ENCODE measurements around the gene WASHC1. TPM values are rescaled to one million over a fixed set of nuclear protein-coding genes. Genes with fewer than 3 reads are reported as not detected.
"Not testable (repeated sequence)": the region's sequence is repeated elsewhere in the genome, so short reads cannot be mapped to it uniquely, and the experiment has no call there.

The WASHC1 gene
- polyA plus RNA-seq, 1 experiment, result 10.8 TPM

DNA sequence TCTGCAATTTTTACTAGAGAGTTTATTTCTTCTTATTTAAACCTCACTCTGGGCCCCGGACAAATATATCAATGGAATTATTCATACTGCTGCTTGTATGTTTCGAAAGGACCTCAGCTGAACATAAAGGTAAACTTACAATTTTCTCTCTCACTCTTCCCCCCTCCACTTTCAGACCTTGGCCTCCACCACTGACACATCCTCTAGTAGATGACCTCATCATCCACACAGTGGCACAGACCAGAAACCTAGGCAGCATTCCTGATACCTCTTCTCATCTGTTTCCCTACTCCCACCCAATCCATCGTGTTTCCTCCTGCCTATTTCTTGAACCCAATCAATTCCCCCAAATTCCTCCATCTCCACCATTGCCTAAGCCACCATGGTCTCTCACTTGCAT lies 15.2 kb upstream of the WASHC1 start:
- DNase-seq (ENCODE audit: low read depth); POLR2A ChIA-PET: not testable (repeated sequence)

DNA sequence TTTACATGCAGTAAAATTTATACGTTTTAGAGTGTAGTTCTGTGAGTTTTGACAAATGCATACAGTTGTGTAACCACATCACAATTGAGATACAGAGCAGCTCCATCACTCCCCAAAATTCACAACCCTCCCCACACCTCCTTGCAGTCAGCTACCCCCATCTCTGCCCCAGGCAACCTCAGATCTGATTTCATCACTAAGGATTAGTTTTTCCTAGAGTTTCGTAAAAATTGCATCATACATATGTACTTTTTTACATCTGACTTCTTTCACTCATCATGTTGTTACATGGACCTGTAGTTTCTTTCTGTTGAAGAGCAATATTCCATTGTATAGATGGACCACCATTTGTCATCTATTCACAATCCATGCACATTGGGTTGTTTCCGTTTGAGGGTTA lies 14.4 kb upstream of the WASHC1 start:
- H3K4me3 ChIP-seq (ENCODE audit: low read depth, low read length); POLR2A ChIA-PET; H3K36me3 ChIP-seq (ENCODE audit: control insufficient read depth, insufficient read depth, low read length); CTCF ChIA-PET; DNase-seq (ENCODE audit: low read depth); H3K27me3 ChIP-seq (ENCODE audit: control insufficient read depth, insufficient read depth, low read length): not testable (repeated sequence)

More for the DNA sequence above, 15.2 kb upstream of the WASHC1 start:
- H3K36me3 ChIP-seq (ENCODE audit: control insufficient read depth, insufficient read depth, low read length); H3K4me3 ChIP-seq (ENCODE audit: low read depth, low read length); CTCF ChIA-PET; H3K27me3 ChIP-seq (ENCODE audit: control insufficient read depth, insufficient read depth, low read length): not testable (repeated sequence)

DNA sequence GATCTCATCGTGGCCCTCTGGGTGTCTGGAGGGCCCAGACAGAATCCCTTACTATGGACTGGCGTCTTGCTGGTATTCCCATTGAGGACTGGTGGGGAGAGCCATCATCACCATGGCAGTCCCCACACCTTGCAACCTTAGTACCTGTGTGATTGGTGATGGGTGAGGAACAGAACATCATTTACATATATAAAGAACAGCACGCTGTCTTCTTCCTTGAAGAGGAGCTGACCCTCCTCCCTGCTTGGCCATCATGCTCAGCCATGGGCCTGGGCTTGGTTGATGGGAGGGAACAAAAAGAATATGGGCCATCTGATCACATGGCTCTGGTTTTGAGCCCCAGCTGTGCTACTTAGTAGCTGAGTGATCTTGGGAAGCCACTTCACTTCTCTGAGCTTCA lies 13.9 kb upstream of the WASHC1 start:
- H3K27me3 ChIP-seq (ENCODE audit: control insufficient read depth, insufficient read depth, low read length); H3K36me3 ChIP-seq (ENCODE audit: control insufficient read depth, insufficient read depth, low read length); POLR2A ChIA-PET; H3K4me3 ChIP-seq (ENCODE audit: low read depth, low read length); DNase-seq (ENCODE audit: low read depth); CTCF ChIA-PET: not testable (repeated sequence)

DNA sequence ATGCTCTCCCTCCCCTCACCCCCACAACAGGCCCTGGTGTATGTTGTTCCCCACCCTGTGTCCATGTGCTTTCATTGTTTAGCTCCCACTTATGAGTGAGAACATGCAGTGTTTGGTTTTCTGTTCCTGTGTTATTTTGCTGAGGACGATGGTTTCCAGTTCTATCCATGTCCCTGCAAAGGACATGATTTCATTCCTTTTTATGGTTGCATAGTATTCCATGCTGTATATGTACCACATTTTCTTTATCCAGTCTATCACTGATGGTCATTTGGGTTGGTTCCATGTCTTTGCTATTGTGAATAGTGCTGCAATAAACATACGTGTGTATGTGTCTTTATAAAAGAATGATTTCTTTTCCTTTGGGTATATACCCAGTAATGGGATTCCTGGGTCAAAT lies 12.6 kb upstream of the WASHC1 start:
- DNase-seq (ENCODE audit: low read depth); CTCF ChIA-PET; H3K27me3 ChIP-seq (ENCODE audit: control insufficient read depth, insufficient read depth, low read length); POLR2A ChIA-PET; H3K36me3 ChIP-seq (ENCODE audit: control insufficient read depth, insufficient read depth, low read length); H3K4me3 ChIP-seq (ENCODE audit: low read depth, low read length): not testable (repeated sequence)

DNA sequence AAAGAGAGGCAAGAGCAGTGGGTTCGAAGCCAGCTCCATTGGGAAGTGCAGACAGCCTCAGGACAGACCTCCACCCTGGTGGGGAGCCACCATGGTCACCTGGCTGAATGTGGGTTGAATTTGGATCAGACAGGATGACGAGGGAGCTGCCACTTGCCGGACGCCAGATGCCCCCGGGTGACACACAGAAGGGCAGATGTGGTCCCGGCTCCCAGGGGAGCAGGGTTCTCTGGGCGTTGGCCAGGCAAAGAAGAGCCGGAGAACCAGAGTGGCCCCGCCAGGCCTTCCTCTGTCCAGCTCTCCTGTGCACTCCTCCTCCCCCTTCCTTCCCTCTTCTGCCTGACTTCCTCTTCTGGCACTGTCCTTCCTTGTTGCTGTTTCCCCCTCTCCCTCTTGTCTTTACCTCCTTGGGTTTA lies 12.0 kb upstream of the WASHC1 start:
- DNase-seq (ENCODE audit: low read depth); H3K4me3 ChIP-seq (ENCODE audit: low read depth, low read length); H3K36me3 ChIP-seq (ENCODE audit: control insufficient read depth, insufficient read depth, low read length); POLR2A ChIA-PET; CTCF ChIA-PET; H3K27me3 ChIP-seq (ENCODE audit: control insufficient read depth, insufficient read depth, low read length): not testable (repeated sequence)

DNA sequence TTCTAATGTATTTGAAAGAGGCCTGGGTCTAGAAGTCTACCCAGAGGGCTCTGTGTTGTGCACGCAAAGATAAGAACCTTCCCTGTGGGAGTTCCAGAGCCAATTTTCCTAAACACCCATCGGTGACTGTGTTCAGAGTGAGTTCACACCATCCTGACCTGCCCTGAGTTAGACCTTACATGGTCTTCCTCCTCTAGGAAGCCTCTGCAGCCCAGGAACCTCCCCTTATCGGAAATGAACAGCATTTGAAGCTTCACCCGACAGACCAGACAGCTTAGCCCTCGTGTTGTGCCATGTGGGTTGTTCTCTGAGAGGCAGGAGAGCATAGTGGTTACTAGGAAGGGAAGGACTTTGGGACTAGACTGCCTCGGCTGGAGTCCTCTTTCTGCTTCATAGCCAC lies 3.1 kb upstream of the WASHC1 start:
- H3K36me3 ChIP-seq (ENCODE audit: control insufficient read depth, insufficient read depth, low read length); POLR2A ChIA-PET; H3K27me3 ChIP-seq (ENCODE audit: control insufficient read depth, insufficient read depth, low read length); DNase-seq (ENCODE audit: low read depth); H3K4me3 ChIP-seq (ENCODE audit: low read depth, low read length); CTCF ChIA-PET: not testable (repeated sequence)

DNA sequence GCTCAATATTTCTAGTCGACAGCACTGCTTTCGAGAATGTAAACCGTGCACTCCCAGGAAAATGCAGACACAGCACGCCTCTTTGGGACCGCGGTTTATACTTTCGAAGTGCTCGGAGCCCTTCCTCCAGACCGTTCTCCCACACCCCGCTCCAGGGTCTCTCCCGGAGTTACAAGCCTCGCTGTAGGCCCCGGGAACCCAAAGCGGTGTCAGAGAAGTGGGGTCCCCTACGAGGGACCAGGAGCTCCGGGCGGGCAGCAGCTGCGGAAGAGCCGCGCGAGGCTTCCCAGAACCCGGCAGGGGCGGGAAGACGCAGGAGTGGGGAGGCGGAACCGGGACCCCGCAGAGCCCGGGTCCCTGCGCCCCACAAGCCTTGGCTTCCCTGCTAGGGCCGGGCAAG lies 481 bp downstream of the WASHC1 start:
- POLR2A ChIA-PET; H3K27me3 ChIP-seq (ENCODE audit: control insufficient read depth, insufficient read depth, low read length): not testable (repeated sequence)

DNA sequence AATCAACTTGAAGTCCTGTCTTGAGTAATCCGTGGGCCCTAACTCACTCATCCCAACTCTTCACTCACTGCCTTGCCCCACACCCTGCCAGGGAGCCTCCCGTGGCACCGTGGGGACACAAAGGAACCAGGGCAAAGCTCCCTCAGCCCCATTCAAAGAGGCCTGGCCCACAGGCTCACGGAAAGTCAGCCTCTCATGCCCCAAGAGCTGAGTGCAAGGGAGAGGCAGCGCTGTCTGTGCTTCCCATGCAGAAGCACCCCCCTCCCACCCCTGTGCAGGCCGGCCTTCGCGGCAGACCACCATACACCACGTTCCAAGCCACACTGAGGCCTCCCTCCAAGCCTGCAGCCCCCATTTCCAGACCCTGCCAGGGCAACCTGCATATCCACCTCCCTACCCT lies 7.6 kb downstream of the WASHC1 start:
- H3K36me3 ChIP-seq (ENCODE audit: control insufficient read depth, insufficient read depth, low read length); DNase-seq (ENCODE audit: low read depth); CTCF ChIA-PET; H3K4me3 ChIP-seq (ENCODE audit: low read depth, low read length); H3K27me3 ChIP-seq (ENCODE audit: control insufficient read depth, insufficient read depth, low read length); POLR2A ChIA-PET: not testable (repeated sequence)

More for the DNA sequence above, 481 bp downstream of the WASHC1 start:
- H3K36me3 ChIP-seq (ENCODE audit: control insufficient read depth, insufficient read depth, low read length); DNase-seq (ENCODE audit: low read depth); CTCF ChIA-PET: not testable (repeated sequence)
- peak overlapping the region; percentile 46 for H3K4me3 ChIP-seq (ENCODE audit: low read depth, low read length)

DNA sequence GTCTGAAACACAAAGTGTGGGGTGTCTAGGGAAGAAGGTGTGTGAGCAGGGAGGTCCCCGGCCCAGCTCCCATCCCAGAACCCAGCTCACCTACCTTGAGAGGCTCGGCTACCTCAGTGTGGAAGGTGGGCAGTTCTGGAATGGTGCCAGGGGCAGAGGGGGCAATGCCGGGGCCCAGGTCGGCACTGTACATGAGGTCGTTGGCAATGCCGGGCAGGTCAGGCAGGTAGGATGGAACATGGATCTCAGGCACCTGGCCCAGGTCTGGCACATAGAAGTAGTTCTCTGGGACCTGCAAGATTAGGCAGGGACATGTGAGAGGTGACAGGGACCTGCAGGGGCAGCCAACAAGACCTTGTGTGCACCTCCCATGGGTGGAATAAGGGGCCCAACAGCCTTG lies 12.4 kb downstream of the WASHC1 start:
- H3K36me3 ChIP-seq (ENCODE audit: control insufficient read depth, insufficient read depth, low read length); DNase-seq (ENCODE audit: low read depth); POLR2A ChIA-PET; H3K4me3 ChIP-seq (ENCODE audit: low read depth, low read length); CTCF ChIA-PET; H3K27me3 ChIP-seq (ENCODE audit: control insufficient read depth, insufficient read depth, low read length): not testable (repeated sequence)

DNA sequence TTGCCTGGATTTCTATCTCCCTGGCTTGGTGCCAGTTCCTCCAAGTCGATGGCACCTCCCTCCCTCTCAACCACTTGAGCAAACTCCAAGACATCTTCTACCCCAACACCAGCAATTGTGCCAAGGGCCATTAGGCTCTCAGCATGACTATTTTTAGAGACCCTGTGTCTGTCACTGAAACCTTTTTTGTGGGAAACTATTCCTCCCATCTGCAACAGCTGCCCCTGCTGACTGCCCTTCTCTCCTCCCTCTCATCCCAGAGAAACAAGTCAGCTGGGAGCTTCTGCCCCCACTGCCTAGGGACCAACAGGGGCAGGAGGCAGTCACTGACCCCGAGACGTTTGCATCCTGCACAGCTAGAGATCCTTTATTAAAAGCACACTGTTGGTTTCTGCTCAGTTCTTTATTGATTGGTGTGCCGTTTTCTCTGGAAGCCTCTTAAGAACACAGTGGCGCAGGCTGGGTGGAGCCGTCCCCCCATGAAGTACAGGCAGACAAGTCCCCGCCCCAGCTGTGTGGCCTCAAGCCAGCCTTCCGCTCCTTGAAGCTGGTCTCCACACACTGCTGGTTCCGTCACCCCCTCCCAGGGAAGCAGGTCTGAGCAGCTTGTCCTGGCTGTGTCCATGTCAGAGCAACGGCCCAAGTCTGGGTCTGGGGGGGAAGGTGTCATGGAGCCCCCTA lies 15.0 kb downstream of the WASHC1 start:
- DNase-seq (ENCODE audit: low read depth); CTCF ChIA-PET; H3K27me3 ChIP-seq (ENCODE audit: control insufficient read depth, insufficient read depth, low read length); POLR2A ChIA-PET; H3K4me3 ChIP-seq (ENCODE audit: low read depth, low read length); H3K36me3 ChIP-seq (ENCODE audit: control insufficient read depth, insufficient read depth, low read length): not testable (repeated sequence)

All from BJ (cell line).